ENCODE results near the gene OGFOD2. TPM values are rescaled to one million over a fixed set of nuclear protein-coding genes. Genes with fewer than 3 reads are reported as not detected.
A peak's percentile ranks its signal among the peaks of the same experiment; 100 is the strongest.

OGFOD2 gene
- total and polyA plus RNA-seq, 2 donors (not counting 1 experiment from before 2014, with no cell fraction given), result 26.7 to 99.3 TPM

GRCh38 chr12:122985338-122986257 is 10.6 kb downstream of the OGFOD2 start:
- Histone ChIP-seq H3K9ac (ENCODE audit: low read length) (no peak overlapping the region), H3K4me1 (ENCODE audit: control insufficient read depth in 2 of 2, insufficient read depth in 2 of 2, low read length in 2 of 2) (peaks cover 14 to 27% of the 10 kb centered on the region in 2 donors), H3K4me2 (replicated peaks; ENCODE audit: low read depth, low read length, poor library complexity, severe bottlenecking) (no peak overlapping the region), H3K27ac (ENCODE audit: low read length in 2 of 2) (no peak overlapping the region), H3K36me3 (replicated peaks in 1 of 2; ENCODE audit: control extremely low read depth in 1 of 2, control insufficient read depth in 1 of 2, extremely low read depth in 1 of 2, insufficient read depth in 2 of 2, low read length in 1 of 2) (peaks cover 0 to 16% of the 10 kb centered on the region in 2 experiments), H2AFZ (ENCODE audit: insufficient read depth, low read depth, low read length, poor library complexity, severe bottlenecking) (no peak overlapping the region), H3K9me3 (ENCODE audit: control extremely low read depth in 1 of 3, control insufficient read depth in 2 of 3, insufficient read depth in 1 of 3, low read length in 2 of 3) (no peaks in the 10 kb centered on the region), H4K20me1 (ENCODE audit: control insufficient read depth, insufficient read depth, low read length, poor library complexity, severe bottlenecking) (peaks cover 27% of the 10 kb centered on the region), H3K27me3 (replicated peaks in 1 of 4; ENCODE audit: control extremely low read depth in 1 of 4, control insufficient read depth in 3 of 4, insufficient read depth in 4 of 4, low read length in 3 of 4) (no peaks in the 10 kb centered on the region), H3K4me3 (ENCODE audit: control extremely low read depth in 1 of 5, extremely low read depth in 1 of 5, insufficient read depth in 1 of 5, low read depth in 2 of 5, low read length in 4 of 5) (no peak overlapping the region), H3K79me2 (ENCODE audit: control insufficient read depth, insufficient read depth, low read length) (peaks cover 14% of the 10 kb centered on the region)
- ATAC-seq (ENCODE audit: low read depth), result no peak
- Mint-ChIP-seq H3K4me3 (no peak overlapping the region), H3K27me3 (no peaks in the 10 kb centered on the region), H3K4me1 (peaks cover 33% of the 10 kb centered on the region), H3K27ac (peak overlapping the region; percentile 61), H3K9me3 (ENCODE audit: insufficient read depth) (no peaks in the 10 kb centered on the region)
- no peak for DNase-seq
- POLR2A ChIA-PET, result interaction anchor here (0.6 kb wide), 1 partner anchor 227 kb away, joined by 6 read pairs; no protein-coding TSS in a partner anchor
- TF ChIP-seq EZH2 (IDR thresholded peaks at IDR 0.05; ENCODE audit: borderline replicate concordance, insufficient read depth, low read depth, low read length, poor library complexity, severe bottlenecking) (no peak), CTCF (IDR thresholded peaks at IDR 0.05) (no peak)
- intact Hi-C loops (cut with micrococcal nuclease), result no loop called here
- 95% methylated on average over 45 of the region's 45 CpGs for WGBS (ENCODE audit: insufficient coverage)
- CTCF ChIA-PET, result no interaction called here
